Stimulated activated naive CD8-positive, alpha-beta T cell treated with anti-CD3 and anti-CD28 coated beads, Interleukin-15, Interleukin-2, amounts not matched to agents 100 ng/mL and 50 ng/mL, for 24 hours (primary cell): Measurements from ENCODE around the gene SLC27A5.
"Not testable (repeated sequence)": the region's sequence is repeated elsewhere in the genome, so short reads cannot be mapped to it uniquely, and the experiment has no call there.

ENCODE experiments used
- H3K27ac Mint-ChIP-seq: one replicate; pipeline ENCODE4 v1.8.0; 2021; ENCODE audit warnings: mild to moderate bottlenecking, mixed read lengths
- H3K27me3 Mint-ChIP-seq: one replicate; pipeline ENCODE4 v1.8.0; 2021; ENCODE audit warnings: mixed read lengths
- H3K36me3 Mint-ChIP-seq: one replicate; pipeline ENCODE4 v1.8.0; 2021; ENCODE audit warnings: low read depth, mixed read lengths
- H3K4me1 Mint-ChIP-seq: one replicate; pipeline ENCODE4 v1.8.0; 2021; ENCODE audit warnings: low read depth, mixed read lengths
- H3K4me3 Mint-ChIP-seq: one replicate; pipeline ENCODE4 v1.8.0; 2021; ENCODE audit warnings: mild to moderate bottlenecking, mixed read lengths
- H3K9me3 Mint-ChIP-seq: one replicate; pipeline ENCODE4 v1.8.0; 2021; ENCODE audit warnings: mixed read lengths

SLC27A5 gene

DNA sequence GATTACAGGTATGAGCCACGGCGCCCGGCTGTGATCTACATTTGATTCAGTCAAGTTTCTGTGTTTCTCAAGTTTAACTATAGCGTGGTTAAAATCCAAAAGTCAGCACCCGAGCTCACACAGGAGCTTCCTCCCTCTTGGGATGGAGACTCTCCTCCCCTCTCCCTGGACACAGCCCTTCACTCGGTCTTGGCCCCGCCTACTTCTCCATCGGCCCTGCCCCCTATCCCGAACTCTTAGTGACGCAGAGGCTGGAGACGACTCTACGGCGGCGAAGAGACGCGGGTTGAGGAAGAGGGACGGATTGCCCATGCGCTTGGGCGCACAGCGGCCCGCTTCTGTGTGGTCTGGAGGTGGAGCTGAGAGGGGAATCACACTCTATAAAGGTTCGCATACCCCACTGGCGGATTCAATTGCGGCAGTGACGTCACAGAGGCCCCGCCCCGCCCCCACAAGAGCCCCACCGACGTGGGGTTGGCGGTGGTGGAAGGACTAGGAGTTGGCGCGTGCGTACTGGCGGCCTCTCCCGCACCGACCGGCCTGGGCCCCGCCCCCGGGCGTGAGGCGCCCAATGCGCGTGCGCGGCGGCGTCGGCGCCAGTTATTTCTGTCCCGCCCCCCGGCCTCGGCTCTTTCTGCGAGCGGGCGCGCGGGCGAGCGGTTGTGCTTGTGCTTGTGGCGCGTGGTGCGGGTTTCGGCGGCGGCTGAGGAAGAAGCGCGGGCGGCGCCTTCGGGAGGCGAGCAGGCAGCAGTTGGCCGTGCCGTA is 32.2 kb upstream of the SLC27A5 start, which contains the start of gene TRIM28:
TRIM28 (plus strand) TSS at position 239 of the 765 bp plus-strand sequence. CDS start 694 bp downstream, outside the sequence.
- Mint-ChIP-seq H3K9me3 (no peaks in the 10 kb centered on the region), H3K27ac (peak within 1 kb of the TSS; percentile 96), H3K27me3 (peaks cover 11% of the 10 kb centered on the region), H3K4me3 (peak within 1 kb of the TSS; percentile 97), H3K36me3 (peaks cover 36% of the 10 kb centered on the region), H3K4me1 (peaks cover 38% of the 10 kb centered on the region)

GRCh38 chr19:58542641-58543372 is 31.0 kb upstream of the SLC27A5 start:
- H3K9me3 Mint-ChIP-seq, H3K4me3 Mint-ChIP-seq, H3K27ac Mint-ChIP-seq: not testable (repeated sequence)
- peaks cover 11% of the 10 kb centered on the region for H3K27me3 Mint-ChIP-seq
- H3K4me1 Mint-ChIP-seq = peaks cover 37% of the 10 kb centered on the region
- peaks cover 30% of the 10 kb centered on the region for H3K36me3 Mint-ChIP-seq

DNA sequence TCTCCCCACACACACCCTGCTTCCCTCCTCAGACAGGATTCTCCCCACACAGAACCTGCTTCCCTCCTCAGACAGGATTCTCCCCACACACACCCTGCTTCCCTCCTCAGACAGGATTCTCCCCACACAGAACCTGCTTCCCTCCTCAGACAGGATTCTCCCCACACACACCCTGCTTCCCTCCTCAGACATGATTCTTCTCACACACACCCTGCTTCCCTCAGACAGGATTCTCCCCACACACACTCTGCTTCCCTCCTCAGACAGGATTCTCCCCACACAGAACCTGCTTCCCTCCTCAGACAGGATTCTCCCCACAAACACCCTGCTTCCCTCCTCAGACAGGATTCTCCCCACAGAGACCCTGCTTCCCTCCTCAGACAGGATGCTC is 27.4 kb upstream of the SLC27A5 start:
- not testable (repeated sequence) for H3K27ac Mint-ChIP-seq, H3K36me3 Mint-ChIP-seq, H3K9me3 Mint-ChIP-seq, H3K4me3 Mint-ChIP-seq
- Mint-ChIP-seq H3K4me1 (peaks cover 16% of the 10 kb centered on the region), H3K27me3 (peaks cover 11% of the 10 kb centered on the region)

GRCh38 chr19:58538257-58539168 is 26.7 kb upstream of the SLC27A5 start:
- Mint-ChIP-seq H3K27me3 (peaks cover 11% of the 10 kb centered on the region), H3K4me3 (peak overlapping the region; percentile 80), H3K36me3 (no peaks in the 10 kb centered on the region), H3K27ac (peak overlapping the region; percentile 71), H3K9me3 (no peaks in the 10 kb centered on the region), H3K4me1 (peaks cover 10% of the 10 kb centered on the region)

- H3K27me3 Mint-ChIP-seq = peaks cover 6% of the 10 kb centered on the region
- H3K4me1 Mint-ChIP-seq = peaks cover 9% of the 10 kb centered on the region
- no peaks in the 10 kb centered on the region for H3K9me3 Mint-ChIP-seq
- no peaks in the 10 kb centered on the region for H3K36me3 Mint-ChIP-seq
- no peak overlapping the region for H3K4me3 Mint-ChIP-seq
- H3K27ac Mint-ChIP-seq = peak overlapping the region; percentile 71
These were observed 25.3 kb upstream of the SLC27A5 start for GRCh38 chr19:58536852-58537798.

DNA sequence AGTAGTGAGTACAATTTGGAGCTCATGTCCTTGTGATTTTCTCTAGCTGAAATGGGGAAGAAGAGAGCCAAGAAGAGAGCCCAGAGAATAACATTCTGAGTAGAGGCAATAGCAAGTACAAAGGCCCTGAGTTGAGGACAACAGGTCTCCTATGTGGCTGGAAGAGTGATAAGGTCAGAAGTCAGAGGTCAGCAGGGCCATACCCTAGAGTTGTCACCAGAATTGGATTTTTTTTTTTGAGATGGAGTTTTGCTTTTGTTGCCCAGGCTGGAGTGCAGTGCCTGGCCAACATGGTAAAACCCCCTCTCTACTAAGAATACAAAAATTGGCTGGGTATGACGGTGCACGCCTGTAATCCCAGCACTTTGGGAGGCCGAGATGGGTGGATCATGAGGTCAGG is 24.1 kb upstream of the SLC27A5 start:
- H3K9me3 Mint-ChIP-seq = no peaks in the 10 kb centered on the region
- H3K4me3 Mint-ChIP-seq = no peak overlapping the region
- peaks cover 9% of the 10 kb centered on the region for H3K4me1 Mint-ChIP-seq
- H3K36me3 Mint-ChIP-seq = no peaks in the 10 kb centered on the region
- no peak overlapping the region for H3K27ac Mint-ChIP-seq
- H3K27me3 Mint-ChIP-seq = peaks cover 6% of the 10 kb centered on the region

GRCh38 chr19:58531034-58531840 is 19.4 kb upstream of the SLC27A5 start:
- Mint-ChIP-seq H3K4me3 (no peak overlapping the region), H3K36me3 (no peaks in the 10 kb centered on the region), H3K4me1 (no peaks in the 10 kb centered on the region), H3K9me3 (no peaks in the 10 kb centered on the region), H3K27me3 (no peaks in the 10 kb centered on the region), H3K27ac (no peak overlapping the region)

GRCh38 chr19:58529405-58529804 is 17.6 kb upstream of the SLC27A5 start:
- Mint-ChIP-seq H3K27me3 (no peaks in the 10 kb centered on the region), H3K4me3 (no peak overlapping the region), H3K36me3 (no peaks in the 10 kb centered on the region), H3K9me3 (no peaks in the 10 kb centered on the region), H3K4me1 (no peaks in the 10 kb centered on the region), H3K27ac (no peak overlapping the region)

GRCh38 chr19:58522709-58523108 is 10.9 kb upstream of the SLC27A5 start:
- peaks cover 9% of the 10 kb centered on the region for H3K36me3 Mint-ChIP-seq
- H3K27me3 Mint-ChIP-seq = no peaks in the 10 kb centered on the region
- no peak overlapping the region for H3K4me3 Mint-ChIP-seq
- H3K4me1 Mint-ChIP-seq = peaks cover 30% of the 10 kb centered on the region
- H3K9me3 Mint-ChIP-seq = no peaks in the 10 kb centered on the region
- H3K27ac Mint-ChIP-seq = no peak overlapping the region

DNA sequence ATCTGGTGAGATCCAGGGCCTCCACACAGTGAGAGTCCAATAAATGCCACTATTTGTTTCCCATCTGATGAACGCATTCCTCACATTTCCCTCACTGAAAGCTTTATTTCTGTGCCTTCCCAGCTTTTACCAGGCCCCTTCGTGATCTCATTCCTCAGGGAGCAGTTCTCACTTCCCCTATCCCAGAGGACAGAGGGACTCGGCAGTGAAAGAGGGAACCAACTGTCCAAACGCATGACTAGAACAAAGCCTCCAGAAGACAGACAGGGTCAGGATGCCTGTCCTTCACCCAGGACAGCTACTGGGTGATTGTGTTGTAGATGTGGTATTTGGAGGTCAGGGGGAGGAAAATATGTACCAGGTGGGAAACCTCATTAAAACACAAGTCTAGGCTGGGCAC is 9.9 kb upstream of the SLC27A5 start:
- Mint-ChIP-seq H3K27me3 (no peaks in the 10 kb centered on the region), H3K36me3 (peaks cover 11% of the 10 kb centered on the region), H3K9me3 (no peaks in the 10 kb centered on the region), H3K4me1 (peaks cover 32% of the 10 kb centered on the region), H3K27ac (peak overlapping the region; percentile 6), H3K4me3 (no peak overlapping the region)

GRCh38 chr19:58520257-58520599 is 8.4 kb upstream of the SLC27A5 start:
- peaks cover 42% of the 10 kb centered on the region for H3K4me1 Mint-ChIP-seq
- H3K4me3 Mint-ChIP-seq = peak overlapping the region; percentile 97
- H3K27ac Mint-ChIP-seq = peak overlapping the region; percentile 99
- H3K27me3 Mint-ChIP-seq = no peaks in the 10 kb centered on the region
- peaks cover 22% of the 10 kb centered on the region for H3K36me3 Mint-ChIP-seq
- H3K9me3 Mint-ChIP-seq = no peaks in the 10 kb centered on the region

DNA sequence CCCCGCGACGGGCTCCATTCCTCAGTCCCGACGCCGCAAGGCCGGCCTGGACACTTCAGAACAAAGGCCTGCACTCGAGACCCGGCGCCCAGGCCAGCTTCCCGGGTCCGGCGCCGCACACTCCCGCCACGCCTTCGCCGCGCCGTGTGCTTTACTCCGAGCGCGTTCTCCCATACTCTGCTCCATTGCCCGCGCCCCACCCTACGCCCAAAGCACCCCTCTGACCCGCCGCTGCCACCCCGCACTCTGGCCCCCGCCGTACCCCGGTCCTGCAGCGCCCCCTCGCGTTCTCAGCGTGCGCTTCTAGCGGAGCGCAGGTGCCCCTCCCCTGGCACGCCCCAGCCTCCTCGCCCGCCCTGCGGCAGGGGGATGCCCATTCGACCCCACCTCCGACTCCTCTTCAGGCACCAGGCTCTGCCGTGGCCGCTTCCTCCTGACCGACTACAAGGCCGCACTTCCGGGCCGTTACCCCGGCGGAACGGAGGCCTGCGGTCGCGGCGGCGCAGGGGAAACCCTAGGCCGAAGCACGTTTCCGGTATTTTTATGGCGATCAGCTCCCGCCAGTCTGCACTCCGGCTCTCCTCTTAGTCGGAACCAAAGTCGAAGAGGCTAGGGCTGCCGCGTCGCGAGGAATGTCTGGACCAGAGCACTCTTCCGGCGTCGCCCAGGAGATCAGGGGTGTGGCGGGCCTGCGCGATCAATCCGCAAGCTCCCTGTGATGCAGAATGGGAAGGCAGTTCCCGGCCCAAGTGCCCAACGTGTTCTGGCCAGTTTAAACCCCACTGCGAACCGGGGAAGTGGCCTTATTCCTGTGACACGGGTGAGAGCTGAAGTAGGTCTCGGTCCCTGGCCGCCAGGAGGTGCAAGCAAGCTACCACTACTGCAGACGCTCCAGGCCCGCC is 7.8 kb upstream of the SLC27A5 start, which contains the start of gene ZBTB45:
ZBTB45 (minus strand) TSS at position 456 of the 902 bp plus-strand sequence. CDS start 2,137 bp downstream, outside the sequence.
- Mint-ChIP-seq H3K4me3 (peak within 1 kb of the TSS; percentile 97), H3K36me3 (peaks cover 26% of the 10 kb centered on the region), H3K9me3 (no peaks in the 10 kb centered on the region), H3K27ac (peak within 1 kb of the TSS; percentile 99), H3K27me3 (no peaks in the 10 kb centered on the region), H3K4me1 (peaks cover 46% of the 10 kb centered on the region)

DNA sequence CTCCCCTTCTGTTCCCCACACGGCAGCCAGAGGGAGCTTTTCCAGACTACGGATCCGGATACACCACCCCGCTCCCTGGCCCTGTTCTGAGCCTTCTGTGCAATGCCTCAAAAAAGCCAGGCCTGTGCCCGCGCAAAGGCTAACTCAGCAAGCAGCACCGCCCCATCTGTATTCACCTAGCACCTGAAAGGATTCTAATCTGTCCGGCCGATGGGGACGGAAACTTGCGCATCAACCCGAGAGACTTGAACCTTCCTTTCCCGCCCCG is 7.2 kb upstream of the SLC27A5 start:
- Mint-ChIP-seq H3K36me3 (peaks cover 26% of the 10 kb centered on the region), H3K27me3 (no peaks in the 10 kb centered on the region), H3K4me3 (peak overlapping the region; percentile 97), H3K4me1 (peaks cover 47% of the 10 kb centered on the region), H3K27ac (peak overlapping the region; percentile 99), H3K9me3 (no peaks in the 10 kb centered on the region)
